HepG2 (cell line): ENCODE results near the gene FKBP9.
"Not testable (repeated sequence)": the region's sequence is repeated elsewhere in the genome, so short reads cannot be mapped to it uniquely, and the experiment has no call there.

ENCODE experiments used
- ATF7 ChIP-seq, 2 experiments: fragments of 450-650 bp in 1 of 2; sonication (generic) in 1 of 2; formaldehyde crosslinking in 1 of 2; IDR thresholded peaks; 2 replicates each; pipeline versions ENCODE4 v1.4.0 to v1.6.1; 2016 to 2020; ENCODE audit warnings: antibody characterized with exemption in 1 of 2, mild to moderate bottlenecking in 1 of 2, missing genetic modification reagents in 1 of 2
- BORCS8-MEF2B ChIP-seq: sonication (generic); formaldehyde crosslinking; IDR thresholded peaks from 2 replicates; pipeline ENCODE4 v1.8.0; 2022; ENCODE audit warnings: mild to moderate bottlenecking, missing genetic modification reagents
- BRCA1 ChIP-seq: sonication (generic); formaldehyde crosslinking; IDR thresholded peaks from 2 replicates; pipeline ENCODE4 v1.4.0; 2020; ENCODE audit warnings: missing genetic modification reagents
- EZH2 ChIP-seq: conservative IDR thresholded peaks from 2 replicates; pipeline ENCODE4 v1.6.1; 2012; ENCODE audit warnings: mild to moderate bottlenecking, low read depth, low read length, moderate library complexity
- ISL2 ChIP-seq: sonication (generic); formaldehyde crosslinking; IDR thresholded peaks from 2 replicates; pipeline ENCODE4 v1.5.0; 2020; ENCODE audit warnings: missing genetic modification reagents
- KAT7 ChIP-seq: IDR thresholded peaks from 2 replicates; pipeline ENCODE4 v1.6.1; 2018; ENCODE audit warnings: borderline replicate concordance, missing compliant biosample characterization
- SIX4 ChIP-seq: sonication (generic); formaldehyde crosslinking; IDR thresholded peaks from 2 replicates; pipeline ENCODE4 v1.4.0; 2020; ENCODE audit warnings: missing genetic modification reagents
- ZBTB21 ChIP-seq: sonication (generic); formaldehyde crosslinking; IDR thresholded peaks from 2 replicates; pipeline ENCODE4 v1.4.0; 2020; ENCODE audit warnings: missing genetic modification reagents

DNA sequence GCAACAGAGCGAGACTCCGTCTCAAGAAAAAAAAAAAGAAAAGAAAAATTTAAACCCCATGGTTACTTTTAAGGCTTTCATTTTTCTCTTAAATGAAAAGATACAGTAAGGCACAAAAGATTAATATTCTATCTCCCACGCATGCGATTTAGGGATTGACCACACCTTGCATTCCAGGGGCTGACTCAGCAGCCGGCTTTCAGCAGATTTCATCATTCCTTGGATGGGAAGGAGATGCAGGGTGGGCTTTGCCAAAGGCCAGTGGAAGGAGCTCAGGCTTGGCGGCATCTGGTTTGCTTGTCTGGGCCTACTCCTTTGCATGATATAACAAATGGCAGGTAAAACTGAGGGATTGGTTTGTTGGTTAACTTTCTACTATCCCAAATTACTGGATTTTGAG lies 22.0 kb downstream of the FKBP9 start:
- not testable (repeated sequence) for TF ChIP-seq ISL2 (CRISPR knock-in tag); BRCA1 (CRISPR knock-in tag); EZH2; ATF7 (IDR thresholded peaks at IDR 0.05); ATF7 (CRISPR knock-in tag; IDR thresholded peaks at IDR 0.05); KAT7 (CRISPR knock-in tag); BORCS8-MEF2B (CRISPR knock-in tag); ZBTB21; SIX4 (CRISPR knock-in tag)
